ENCODE data around the gene ZNF85.
"Not testable (repeated sequence)": the region's sequence is repeated elsewhere in the genome, so short reads cannot be mapped to it uniquely, and the experiment has no call there.

DNA sequence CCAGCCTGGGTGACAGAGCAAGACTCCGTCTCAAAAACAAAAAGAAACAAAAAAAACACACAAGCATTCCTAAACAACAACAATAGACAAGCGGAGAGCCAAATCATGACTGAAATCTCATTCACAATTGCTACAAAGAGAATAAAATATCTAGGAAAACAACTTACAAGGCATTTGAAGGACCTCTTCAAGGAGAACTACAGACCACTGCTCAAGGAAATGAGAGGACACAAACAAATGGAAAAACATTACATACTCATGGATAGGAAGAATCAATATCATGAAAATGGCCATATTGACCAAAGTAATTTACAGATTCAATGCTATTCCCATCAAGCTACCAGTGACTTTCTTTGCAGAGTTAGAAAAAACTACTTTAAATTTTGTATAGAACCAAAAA lies 69.7 kb downstream of the ZNF85 start:
- TF ChIP-seq, protein P1, sequence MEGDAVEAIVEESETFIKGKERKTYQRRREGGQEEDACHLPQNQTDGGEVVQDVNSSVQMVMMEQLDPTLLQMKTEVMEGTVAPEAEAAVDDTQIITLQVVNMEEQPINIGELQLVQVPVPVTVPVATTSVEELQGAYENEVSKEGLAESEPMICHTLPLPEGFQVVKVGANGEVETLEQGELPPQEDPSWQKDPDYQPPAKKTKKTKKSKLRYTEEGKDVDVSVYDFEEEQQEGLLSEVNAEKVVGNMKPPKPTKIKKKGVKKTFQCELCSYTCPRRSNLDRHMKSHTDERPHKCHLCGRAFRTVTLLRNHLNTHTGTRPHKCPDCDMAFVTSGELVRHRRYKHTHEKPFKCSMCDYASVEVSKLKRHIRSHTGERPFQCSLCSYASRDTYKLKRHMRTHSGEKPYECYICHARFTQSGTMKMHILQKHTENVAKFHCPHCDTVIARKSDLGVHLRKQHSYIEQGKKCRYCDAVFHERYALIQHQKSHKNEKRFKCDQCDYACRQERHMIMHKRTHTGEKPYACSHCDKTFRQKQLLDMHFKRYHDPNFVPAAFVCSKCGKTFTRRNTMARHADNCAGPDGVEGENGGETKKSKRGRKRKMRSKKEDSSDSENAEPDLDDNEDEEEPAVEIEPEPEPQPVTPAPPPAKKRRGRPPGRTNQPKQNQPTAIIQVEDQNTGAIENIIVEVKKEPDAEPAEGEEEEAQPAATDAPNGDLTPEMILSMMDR (IDR thresholded peaks at IDR 0.05; ENCODE audit: insufficient read depth, low read depth, low read length), result not testable (repeated sequence)
- TF ChIP-seq EZH2 (IDR thresholded peaks at IDR 0.05; ENCODE audit: insufficient read depth, low read length), result not testable (repeated sequence)

Measured in astrocyte (in vitro differentiated cells and primary cell).